Measurements from ENCODE around the gene NTMT1.

GRCh38 chr9:129678844-129679243, 52.9 kb downstream of the NTMT1 start:
- TF ChIP-seq CTCF (IDR thresholded peaks at IDR 0.05) (no peak), POLR2A (IDR thresholded peaks at IDR 0.05) (no peak)

Measured in thyroid gland (tissue), 4 donors.